Stimulated activated memory B cell treated with anti-CD40 and anti-IgM and Interleukin-4, amounts not matched to agents 10 μg/mL and 1 μg/mL and 100 μg/mL, for 72 hours (primary cell): ENCODE data around the gene SRBD1.
"Not testable (repeated sequence)": the region's sequence is repeated elsewhere in the genome, so short reads cannot be mapped to it uniquely, and the experiment has no call there.

Source experiments
- ATAC-seq: fragments of 150-1000 bp; cut with Tn5 transposase; 2 replicates; pipeline ENCODE4 v1.10.0; 2021
- H3K27ac Mint-ChIP-seq: one replicate; pipeline ENCODE4 v1.8.0; 2022; ENCODE audit warnings: mild to moderate bottlenecking, mixed read lengths
- H3K27me3 Mint-ChIP-seq: one replicate; pipeline ENCODE4 v1.8.0; 2022; ENCODE audit warnings: mixed read lengths
- H3K36me3 Mint-ChIP-seq: one replicate; pipeline ENCODE4 v1.8.0; 2022; ENCODE audit warnings: mixed read lengths
- H3K4me1 Mint-ChIP-seq: one replicate; pipeline ENCODE4 v1.8.0; 2022; ENCODE audit warnings: mixed read lengths
- H3K4me3 Mint-ChIP-seq: one replicate; pipeline ENCODE4 v1.8.0; 2022; ENCODE audit warnings: mild to moderate bottlenecking, moderate library complexity, mixed read lengths
- H3K9me3 Mint-ChIP-seq: one replicate; pipeline ENCODE4 v1.8.0; 2022; ENCODE audit warnings: mixed read lengths

The SRBD1 gene

GRCh38 chr2:45426025-45426424, 185.0 kb downstream of the SRBD1 start:
- not testable (repeated sequence) for ATAC-seq, H3K27me3 Mint-ChIP-seq, H3K9me3 Mint-ChIP-seq

GRCh38 chr2:45422921-45423320, 188.1 kb downstream of the SRBD1 start:
- H3K36me3 Mint-ChIP-seq: peaks cover 44% of the 10 kb centered on the region
- no peaks in the 10 kb centered on the region for H3K9me3 Mint-ChIP-seq
- no peaks in the 10 kb centered on the region for H3K27me3 Mint-ChIP-seq
- H3K4me3 Mint-ChIP-seq: no peak overlapping the region
- no peak overlapping the region for H3K27ac Mint-ChIP-seq
- peaks cover 2% of the 10 kb centered on the region for H3K4me1 Mint-ChIP-seq
- ATAC-seq: no peak

More at GRCh38 chr2:45426025-45426424, 185.0 kb downstream of the SRBD1 start:
- not testable (repeated sequence) for H3K27ac Mint-ChIP-seq, H3K4me1 Mint-ChIP-seq, H3K4me3 Mint-ChIP-seq
- H3K36me3 Mint-ChIP-seq: peaks cover 52% of the 10 kb centered on the region

DNA sequence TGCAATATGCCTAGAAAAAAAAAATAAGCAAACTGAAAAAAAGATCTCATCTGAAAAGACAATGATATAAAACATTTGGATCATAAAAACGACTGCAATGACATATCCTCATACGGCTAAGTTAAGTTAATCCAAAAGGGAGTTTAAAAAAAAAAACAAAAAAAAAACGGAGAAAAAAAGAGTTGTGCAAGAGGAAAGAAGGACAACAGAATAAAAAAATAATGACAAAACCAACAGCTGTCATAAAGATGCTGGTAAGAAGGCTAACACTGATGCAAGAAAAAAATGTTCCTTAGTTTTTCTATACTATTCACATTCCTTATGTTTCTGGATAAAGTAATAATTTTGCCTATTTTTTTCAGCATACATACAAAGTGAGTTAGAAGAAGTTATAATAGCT, 192.5 kb downstream of the SRBD1 start:
- no peaks in the 10 kb centered on the region for H3K27me3 Mint-ChIP-seq
- no peak overlapping the region for H3K27ac Mint-ChIP-seq
- peaks cover 43% of the 10 kb centered on the region for H3K36me3 Mint-ChIP-seq
- H3K4me1 Mint-ChIP-seq: no peaks in the 10 kb centered on the region
- H3K4me3 Mint-ChIP-seq: no peak overlapping the region
- no peak for ATAC-seq
- no peaks in the 10 kb centered on the region for H3K9me3 Mint-ChIP-seq

- ATAC-seq: no peak
- peaks cover 66% of the 10 kb centered on the region for H3K36me3 Mint-ChIP-seq
- no peaks in the 10 kb centered on the region for H3K4me1 Mint-ChIP-seq
- no peak overlapping the region for H3K27ac Mint-ChIP-seq
- H3K27me3 Mint-ChIP-seq: no peaks in the 10 kb centered on the region
- no peak overlapping the region for H3K4me3 Mint-ChIP-seq
- no peaks in the 10 kb centered on the region for H3K9me3 Mint-ChIP-seq
These were observed 195.4 kb downstream of the SRBD1 start for GRCh38 chr2:45415534-45416123.

- no peak overlapping the region for H3K4me3 Mint-ChIP-seq
- peaks cover 52% of the 10 kb centered on the region for H3K36me3 Mint-ChIP-seq
- no peaks in the 10 kb centered on the region for H3K4me1 Mint-ChIP-seq
- ATAC-seq: no peak
- no peaks in the 10 kb centered on the region for H3K9me3 Mint-ChIP-seq
- H3K27me3 Mint-ChIP-seq: no peaks in the 10 kb centered on the region
- no peak overlapping the region for H3K27ac Mint-ChIP-seq
These were observed 198.2 kb downstream of the SRBD1 start for GRCh38 chr2:45412754-45413379.

GRCh38 chr2:45409677-45410076, 201.4 kb downstream of the SRBD1 start:
- Mint-ChIP-seq H3K9me3 (no peaks in the 10 kb centered on the region), H3K27me3 (no peaks in the 10 kb centered on the region), H3K4me1 (no peaks in the 10 kb centered on the region), H3K36me3 (peaks cover 34% of the 10 kb centered on the region), H3K4me3 (no peak overlapping the region), H3K27ac (no peak overlapping the region)
- no peak for ATAC-seq

- Mint-ChIP-seq H3K4me3 (no peak overlapping the region), H3K27ac (no peak overlapping the region), H3K27me3 (no peaks in the 10 kb centered on the region), H3K4me1 (no peaks in the 10 kb centered on the region), H3K9me3 (no peaks in the 10 kb centered on the region), H3K36me3 (peaks cover 26% of the 10 kb centered on the region)
- no peak for ATAC-seq
These were observed 204.4 kb downstream of the SRBD1 start for GRCh38 chr2:45406621-45407020.

GRCh38 chr2:45404807-45405297, 206.2 kb downstream of the SRBD1 start:
- no peaks in the 10 kb centered on the region for H3K9me3 Mint-ChIP-seq
- no peak for ATAC-seq
- no peaks in the 10 kb centered on the region for H3K27me3 Mint-ChIP-seq
- no peaks in the 10 kb centered on the region for H3K4me1 Mint-ChIP-seq
- no peak overlapping the region for H3K27ac Mint-ChIP-seq
- H3K4me3 Mint-ChIP-seq: no peak overlapping the region
- peaks cover 12% of the 10 kb centered on the region for H3K36me3 Mint-ChIP-seq

DNA sequence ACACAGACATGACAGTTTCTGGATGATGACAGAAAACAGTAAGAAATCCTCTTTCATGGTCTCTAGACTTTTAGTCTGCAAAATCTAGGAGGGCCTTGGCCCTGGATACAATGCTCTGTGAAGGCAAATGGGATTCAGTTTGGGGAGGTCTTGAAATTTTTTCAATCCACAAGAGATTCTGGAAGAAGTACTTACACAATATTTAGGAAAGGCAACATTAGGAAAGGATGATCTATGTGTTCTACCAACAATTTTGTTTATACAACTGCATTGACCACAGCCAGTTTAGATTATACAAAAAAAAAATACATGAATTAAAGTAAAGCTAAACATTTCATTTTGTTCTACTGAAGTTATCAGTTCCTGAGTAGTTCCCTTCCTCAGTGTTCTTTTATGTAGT, 208.0 kb downstream of the SRBD1 start:
- H3K9me3 Mint-ChIP-seq: no peaks in the 10 kb centered on the region

DNA sequence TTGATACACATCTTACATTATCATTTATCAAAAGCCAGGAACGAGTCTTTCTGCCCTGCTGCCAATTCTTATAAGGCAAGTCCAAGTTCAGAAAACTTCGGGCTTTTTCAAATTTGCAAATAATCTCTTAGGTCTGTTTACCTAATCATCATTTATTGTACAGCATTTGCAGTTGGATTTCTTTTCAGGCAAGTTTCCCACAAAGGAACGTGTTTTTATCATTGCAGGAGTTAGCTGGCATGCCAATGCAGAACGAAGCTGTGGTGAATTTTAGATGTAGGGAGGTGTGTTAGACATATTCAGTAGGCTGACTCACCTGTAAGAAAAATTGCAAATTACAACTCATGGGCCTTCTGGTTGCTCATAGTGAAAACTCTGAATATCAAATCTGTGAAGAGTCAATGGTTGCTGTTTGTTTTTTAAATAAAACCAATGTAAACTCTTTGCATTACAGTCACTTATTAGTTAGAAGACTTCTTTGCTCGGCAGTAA, 209.6 kb downstream of the SRBD1 start:
- no peak overlapping the region for H3K27ac Mint-ChIP-seq
- no peaks in the 10 kb centered on the region for H3K9me3 Mint-ChIP-seq
- H3K4me1 Mint-ChIP-seq: no peaks in the 10 kb centered on the region
- no peak for ATAC-seq
- no peak overlapping the region for H3K4me3 Mint-ChIP-seq
- peaks cover 16% of the 10 kb centered on the region for H3K36me3 Mint-ChIP-seq
- H3K27me3 Mint-ChIP-seq: no peaks in the 10 kb centered on the region

More for the DNA sequence above, 208.0 kb downstream of the SRBD1 start:
- H3K36me3 Mint-ChIP-seq: peaks cover 16% of the 10 kb centered on the region
- no peak for ATAC-seq
- H3K4me3 Mint-ChIP-seq: no peak overlapping the region
- H3K4me1 Mint-ChIP-seq: no peaks in the 10 kb centered on the region
- no peak overlapping the region for H3K27ac Mint-ChIP-seq
- H3K27me3 Mint-ChIP-seq: no peaks in the 10 kb centered on the region

GRCh38 chr2:45399040-45399784, 211.9 kb downstream of the SRBD1 start:
- H3K4me1 Mint-ChIP-seq: no peaks in the 10 kb centered on the region
- ATAC-seq: no peak
- H3K36me3 Mint-ChIP-seq: peaks cover 21% of the 10 kb centered on the region

DNA sequence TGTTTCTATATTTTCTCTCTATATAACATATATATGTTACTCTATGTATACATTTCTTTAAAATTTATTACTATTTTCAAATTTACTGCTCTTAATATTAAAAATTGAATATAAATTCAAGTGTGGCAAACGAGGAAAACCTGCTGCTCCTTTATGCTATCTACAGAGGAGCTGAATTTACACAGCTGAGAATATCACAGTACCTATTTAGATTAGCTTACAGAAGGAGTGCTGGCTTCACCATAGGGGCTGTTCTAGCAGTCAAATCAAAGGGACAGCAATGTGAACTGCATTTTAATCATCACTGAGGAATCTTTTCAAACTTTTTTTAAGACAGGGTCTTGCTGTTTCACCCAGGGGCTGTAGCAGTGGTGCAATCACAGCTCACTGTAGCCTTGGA, 213.8 kb downstream of the SRBD1 start:
- no peak for ATAC-seq
- Mint-ChIP-seq H3K36me3 (peaks cover 28% of the 10 kb centered on the region), H3K27ac (no peak overlapping the region), H3K4me1 (no peaks in the 10 kb centered on the region), H3K9me3 (no peaks in the 10 kb centered on the region), H3K27me3 (no peaks in the 10 kb centered on the region), H3K4me3 (no peak overlapping the region)

More at GRCh38 chr2:45399040-45399784, 211.9 kb downstream of the SRBD1 start:
- no peak overlapping the region for H3K4me3 Mint-ChIP-seq
- no peaks in the 10 kb centered on the region for H3K27me3 Mint-ChIP-seq
- no peak overlapping the region for H3K27ac Mint-ChIP-seq
- H3K9me3 Mint-ChIP-seq: no peaks in the 10 kb centered on the region

- H3K27me3 Mint-ChIP-seq: no peaks in the 10 kb centered on the region
- H3K27ac Mint-ChIP-seq: no peak overlapping the region
- peaks cover 25% of the 10 kb centered on the region for H3K36me3 Mint-ChIP-seq
- H3K4me3 Mint-ChIP-seq: no peak overlapping the region
- no peaks in the 10 kb centered on the region for H3K4me1 Mint-ChIP-seq
- H3K9me3 Mint-ChIP-seq: no peaks in the 10 kb centered on the region
- no peak for ATAC-seq
These were observed 214.4 kb downstream of the SRBD1 start for GRCh38 chr2:45396671-45397070.

DNA sequence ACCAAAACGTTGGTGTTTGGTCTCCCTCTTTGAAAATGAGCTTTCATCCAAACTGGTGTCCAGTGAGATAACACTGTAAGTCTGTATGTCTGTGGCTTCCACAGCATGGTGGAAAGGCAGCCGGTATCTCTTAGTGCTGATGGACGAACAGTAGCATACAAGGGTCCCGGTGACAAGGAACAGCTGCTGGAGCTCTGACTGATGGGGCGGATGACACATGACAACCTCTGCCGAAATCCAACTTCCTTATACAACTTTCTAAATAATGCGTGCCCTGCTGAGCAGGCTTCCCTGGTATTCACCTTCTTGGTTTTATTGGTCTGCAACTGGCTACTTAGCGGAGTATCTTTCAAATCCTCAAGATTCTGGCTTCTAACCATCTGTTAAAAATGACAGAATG, 216.2 kb downstream of the SRBD1 start:
- H3K36me3 Mint-ChIP-seq: peaks cover 40% of the 10 kb centered on the region
- H3K27ac Mint-ChIP-seq: no peak overlapping the region
- no peaks in the 10 kb centered on the region for H3K9me3 Mint-ChIP-seq
- H3K4me1 Mint-ChIP-seq: no peaks in the 10 kb centered on the region
- no peaks in the 10 kb centered on the region for H3K27me3 Mint-ChIP-seq
- ATAC-seq: no peak
- H3K4me3 Mint-ChIP-seq: no peak overlapping the region

- H3K36me3 Mint-ChIP-seq: peaks cover 46% of the 10 kb centered on the region
- H3K4me1 Mint-ChIP-seq: no peaks in the 10 kb centered on the region
- H3K4me3 Mint-ChIP-seq: no peak overlapping the region
- H3K27ac Mint-ChIP-seq: no peak overlapping the region
- no peak for ATAC-seq
- H3K27me3 Mint-ChIP-seq: no peaks in the 10 kb centered on the region
- H3K9me3 Mint-ChIP-seq: no peaks in the 10 kb centered on the region
These were observed 216.9 kb downstream of the SRBD1 start for GRCh38 chr2:45394216-45394615.
